ENCODE data around the gene GCH1.
A peak's percentile ranks its signal among the peaks of the same experiment; 100 is the strongest.

Gene GCH1

GRCh38 chr14:54815016-54815415, 87.6 kb downstream of the GCH1 start:
- no peaks in the 10 kb centered on the region for H4K20me1 ChIP-seq (ENCODE audit: insufficient read depth, low read length)
- no peaks in the 10 kb centered on the region for H3K36me3 ChIP-seq (replicated peaks; ENCODE audit: low read depth, low read length)
- TF ChIP-seq EZH2phosphoT487 (IDR thresholded peaks at IDR 0.05; ENCODE audit: low read depth) (no peak), CTCF (IDR thresholded peaks at IDR 0.05; ENCODE audit: low read depth, low read length) (no peak)
- no peak overlapping the region for H3K4me3 ChIP-seq (ENCODE audit: low read length)
- peaks cover 4% of the 10 kb centered on the region for H3K4me1 ChIP-seq (ENCODE audit: low read length)
- H3K9ac ChIP-seq (ENCODE audit: low read length), result no peak overlapping the region
- H3K79me2 ChIP-seq (ENCODE audit: low read length), result no peaks in the 10 kb centered on the region
- H3K27ac ChIP-seq (ENCODE audit: low read length), result no peak overlapping the region
- H2AFZ ChIP-seq (ENCODE audit: low read depth, low read length), result no peak overlapping the region
- H3K4me2 ChIP-seq (ENCODE audit: low read length), result no peak overlapping the region
- no peaks in the 10 kb centered on the region for H3K9me3 ChIP-seq (ENCODE audit: insufficient read depth, low read length)
- H3K27me3 ChIP-seq (ENCODE audit: low read depth, low read length), result peaks cover 6% of the 10 kb centered on the region; the same call in 1 of the 2 replicates

DNA sequence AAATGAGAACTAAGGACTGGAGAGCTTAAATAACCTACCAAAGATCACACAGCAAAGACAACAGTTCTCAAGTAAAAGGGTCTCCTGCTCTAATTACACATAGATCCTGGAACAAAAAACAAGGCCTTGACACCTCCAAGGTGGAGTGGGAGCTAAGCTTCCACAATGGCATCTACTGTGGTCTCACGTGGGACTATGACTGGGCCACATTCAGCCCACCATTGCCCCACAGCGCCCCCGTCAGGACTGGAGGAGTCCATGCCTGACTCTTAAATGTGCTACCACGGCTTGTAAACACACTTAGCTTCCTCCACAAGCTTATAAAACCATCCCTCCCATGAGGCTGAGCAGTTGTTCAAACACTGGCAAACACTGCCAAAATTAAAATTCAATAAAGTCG, 88.5 kb downstream of the GCH1 start:
- Histone ChIP-seq H3K27me3 (ENCODE audit: low read depth, low read length) (peaks cover 6% of the 10 kb centered on the region; the same call in 1 of the 2 replicates), H3K4me3 (ENCODE audit: low read length) (no peak overlapping the region), H2AFZ (ENCODE audit: low read depth, low read length) (peak overlapping the region; percentile 68; the same call in 1 of the 2 replicates), H3K36me3 (replicated peaks; ENCODE audit: low read depth, low read length) (no peaks in the 10 kb centered on the region), H3K27ac (ENCODE audit: low read length) (no peak overlapping the region), H3K79me2 (ENCODE audit: low read length) (no peaks in the 10 kb centered on the region), H3K4me2 (ENCODE audit: low read length) (no peak overlapping the region), H3K9me3 (ENCODE audit: insufficient read depth, low read length) (no peaks in the 10 kb centered on the region), H3K9ac (ENCODE audit: low read length) (no peak overlapping the region), H4K20me1 (ENCODE audit: insufficient read depth, low read length) (no peaks in the 10 kb centered on the region), H3K4me1 (ENCODE audit: low read length) (peaks cover 12% of the 10 kb centered on the region)
- no peak for TF ChIP-seq EZH2phosphoT487 (IDR thresholded peaks at IDR 0.05; ENCODE audit: low read depth)
- TF ChIP-seq CTCF (IDR thresholded peaks at IDR 0.05; ENCODE audit: low read depth, low read length), result peak; percentile 24

- H3K79me2 ChIP-seq (ENCODE audit: low read length), result no peaks in the 10 kb centered on the region
- no peak for TF ChIP-seq EZH2phosphoT487 (IDR thresholded peaks at IDR 0.05; ENCODE audit: low read depth)
- no peak for TF ChIP-seq CTCF (IDR thresholded peaks at IDR 0.05; ENCODE audit: low read depth, low read length)
- no peak overlapping the region for H2AFZ ChIP-seq (ENCODE audit: low read depth, low read length)
- H3K4me1 ChIP-seq (ENCODE audit: low read length), result peaks cover 12% of the 10 kb centered on the region
- no peak overlapping the region for H3K27ac ChIP-seq (ENCODE audit: low read length)
- no peaks in the 10 kb centered on the region for H3K9me3 ChIP-seq (ENCODE audit: insufficient read depth, low read length)
- no peak overlapping the region for H3K4me3 ChIP-seq (ENCODE audit: low read length)
- no peaks in the 10 kb centered on the region for H3K36me3 ChIP-seq (replicated peaks; ENCODE audit: low read depth, low read length)
- H3K9ac ChIP-seq (ENCODE audit: low read length), result no peak overlapping the region
- H3K4me2 ChIP-seq (ENCODE audit: low read length), result no peak overlapping the region
- H4K20me1 ChIP-seq (ENCODE audit: insufficient read depth, low read length), result no peaks in the 10 kb centered on the region
- peaks cover 6% of the 10 kb centered on the region; the same call in 1 of the 2 replicates for H3K27me3 ChIP-seq (ENCODE audit: low read depth, low read length)
These were observed 89.5 kb downstream of the GCH1 start for GRCh38 chr14:54813081-54813480.

DNA sequence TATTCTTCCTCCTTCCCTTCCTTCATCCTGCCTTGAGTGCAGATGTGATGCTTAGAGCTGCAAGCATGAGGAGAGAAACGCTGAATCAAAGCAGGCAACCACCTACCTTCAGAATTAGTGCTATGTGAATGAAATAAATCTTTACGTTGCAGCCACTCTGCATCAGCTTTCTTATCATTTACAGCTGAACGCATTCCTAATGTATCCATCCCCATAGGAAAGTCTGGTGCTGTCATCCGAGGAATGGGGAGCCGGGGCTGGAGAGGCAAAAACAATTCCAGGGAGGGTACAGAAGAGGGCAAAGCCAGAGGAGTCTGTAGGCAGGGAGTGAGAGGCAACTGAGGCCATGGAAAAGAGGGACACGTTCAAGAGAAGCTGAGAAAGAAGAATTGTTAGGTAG, 90.0 kb downstream of the GCH1 start:
- no peak for TF ChIP-seq EZH2phosphoT487 (IDR thresholded peaks at IDR 0.05; ENCODE audit: low read depth)
- Histone ChIP-seq H3K9me3 (ENCODE audit: insufficient read depth, low read length) (no peaks in the 10 kb centered on the region), H3K27ac (ENCODE audit: low read length) (no peak overlapping the region), H3K9ac (ENCODE audit: low read length) (no peak overlapping the region), H4K20me1 (ENCODE audit: insufficient read depth, low read length) (no peaks in the 10 kb centered on the region), H2AFZ (ENCODE audit: low read depth, low read length) (no peak overlapping the region), H3K4me3 (ENCODE audit: low read length) (no peak overlapping the region), H3K27me3 (ENCODE audit: low read depth, low read length) (peaks cover 6% of the 10 kb centered on the region; the same call in 1 of the 2 replicates), H3K36me3 (replicated peaks; ENCODE audit: low read depth, low read length) (no peaks in the 10 kb centered on the region), H3K79me2 (ENCODE audit: low read length) (no peaks in the 10 kb centered on the region), H3K4me2 (ENCODE audit: low read length) (no peak overlapping the region), H3K4me1 (ENCODE audit: low read length) (peaks cover 12% of the 10 kb centered on the region)

Data from OCI-LY3 (cell line).